Measurements from ENCODE around the gene HCRT. TPM values are rescaled to one million over a fixed set of nuclear protein-coding genes. Genes with fewer than 3 reads are reported as not detected.
"Not testable (repeated sequence)": the region's sequence is repeated elsewhere in the genome, so short reads cannot be mapped to it uniquely, and the experiment has no call there.

HCRT gene
- polyA plus RNA-seq, 2 of the 4 experiments (the other 2 are of a cell fraction) = 0.18 TPM; not detected in 1

DNA sequence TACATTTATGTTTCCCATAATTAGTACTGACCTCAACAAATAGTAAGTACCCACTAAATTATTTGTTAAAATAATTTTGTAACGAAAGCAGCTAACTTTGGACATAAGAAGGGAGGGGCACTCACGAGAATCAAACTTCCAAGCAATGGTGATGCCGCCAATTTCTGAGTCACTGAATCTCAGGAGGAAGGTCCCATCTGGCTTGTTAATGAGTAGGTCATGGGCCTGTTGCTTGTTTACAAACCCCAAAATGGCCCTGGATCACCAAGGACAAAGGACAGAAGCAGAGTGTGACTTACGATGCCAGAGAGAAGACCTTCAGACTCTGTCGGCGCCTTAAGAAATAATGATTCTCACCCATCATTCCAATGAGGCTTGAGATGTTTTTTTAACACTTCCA is 24.8 kb upstream of the HCRT start:
- ATAC-seq = no peak
- Histone ChIP-seq H3K4me2 (no peak overlapping the region), H3K4me1 (peaks cover 12% of the 10 kb centered on the region), H3K4me3 (no peak overlapping the region), H3K9me3 (no peaks in the 10 kb centered on the region), H3K27ac (no peak overlapping the region)
- ChIA-PET CTCF (interaction anchor here (1.0 to 1.4 kb wide), 2 partner anchors 12 to 30 kb away, joined by 3 to 4 read pairs; no protein-coding TSS in a partner anchor), POLR2A (no interaction called here)
- DNase-seq (ENCODE audit: low read depth in 1 of 2, low spot score in 1 of 2) = no peak
- TF ChIP-seq, protein P1, sequence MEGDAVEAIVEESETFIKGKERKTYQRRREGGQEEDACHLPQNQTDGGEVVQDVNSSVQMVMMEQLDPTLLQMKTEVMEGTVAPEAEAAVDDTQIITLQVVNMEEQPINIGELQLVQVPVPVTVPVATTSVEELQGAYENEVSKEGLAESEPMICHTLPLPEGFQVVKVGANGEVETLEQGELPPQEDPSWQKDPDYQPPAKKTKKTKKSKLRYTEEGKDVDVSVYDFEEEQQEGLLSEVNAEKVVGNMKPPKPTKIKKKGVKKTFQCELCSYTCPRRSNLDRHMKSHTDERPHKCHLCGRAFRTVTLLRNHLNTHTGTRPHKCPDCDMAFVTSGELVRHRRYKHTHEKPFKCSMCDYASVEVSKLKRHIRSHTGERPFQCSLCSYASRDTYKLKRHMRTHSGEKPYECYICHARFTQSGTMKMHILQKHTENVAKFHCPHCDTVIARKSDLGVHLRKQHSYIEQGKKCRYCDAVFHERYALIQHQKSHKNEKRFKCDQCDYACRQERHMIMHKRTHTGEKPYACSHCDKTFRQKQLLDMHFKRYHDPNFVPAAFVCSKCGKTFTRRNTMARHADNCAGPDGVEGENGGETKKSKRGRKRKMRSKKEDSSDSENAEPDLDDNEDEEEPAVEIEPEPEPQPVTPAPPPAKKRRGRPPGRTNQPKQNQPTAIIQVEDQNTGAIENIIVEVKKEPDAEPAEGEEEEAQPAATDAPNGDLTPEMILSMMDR (IDR thresholded peaks at IDR 0.05) = no peak
- TF ChIP-seq MAZ (IDR thresholded peaks at IDR 0.05; ENCODE audit: borderline replicate concordance, low read depth, low read length) = no peak
- TF ChIP-seq BHLHE40 (IDR thresholded peaks at IDR 0.05; ENCODE audit: low read depth, low read length) = no peak
- TF ChIP-seq HDAC2 (IDR thresholded peaks at IDR 0.05) = no peak
- TF ChIP-seq FOSL2 (IDR thresholded peaks at IDR 0.05) = no peak
- TF ChIP-seq FOSL2 (CRISPR knock-in tag; IDR thresholded peaks at IDR 0.05) = no peak
- TF ChIP-seq KDM5A (IDR thresholded peaks at IDR 0.05) = no peak
- no peak for TF ChIP-seq CBX2 (IDR thresholded peaks at IDR 0.05; ENCODE audit: borderline replicate concordance, low read depth)
- TF ChIP-seq CHD2 (IDR thresholded peaks at IDR 0.05; ENCODE audit: low read length, partially characterized antibody) = no peak
- WGBS (ENCODE audit: missing lambda C conversion rate) = 86% methylated on average over 6 of the region's 6 CpGs
- FAIRE-seq = no peak

DNA sequence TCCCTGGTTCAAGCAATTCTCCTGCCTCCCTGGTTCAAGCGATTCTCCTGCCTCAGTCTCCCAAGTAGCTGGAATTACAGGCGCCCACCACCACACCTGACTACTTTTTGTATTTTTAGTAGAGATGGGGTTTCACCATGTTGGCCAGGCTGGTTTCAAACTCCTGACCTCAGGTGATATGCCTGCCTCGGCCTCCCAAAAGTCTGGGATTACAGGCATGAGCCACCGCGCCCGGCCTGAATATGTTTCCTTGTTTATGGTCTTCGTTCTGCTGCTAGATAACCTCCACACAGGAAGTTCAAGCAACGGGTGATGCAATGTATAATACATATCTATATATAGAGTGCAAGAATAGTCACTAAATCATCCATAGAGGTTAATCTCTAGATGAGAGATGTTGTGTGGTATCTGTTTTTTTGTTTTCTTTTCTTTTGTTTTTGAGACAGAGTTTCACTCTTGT is 20.9 kb upstream of the HCRT start:
- H3K4me3 ChIP-seq; POLR2A ChIA-PET; DNase-seq (ENCODE audit: low read depth in 1 of 2, low spot score in 1 of 2); FAIRE-seq; H3K9me3 ChIP-seq; ATAC-seq: not testable (repeated sequence)
- WGBS (ENCODE audit: missing lambda C conversion rate) = 84% methylated on average over 8 of the region's 8 CpGs
- H3K4me2 ChIP-seq = peak overlapping the region; percentile 7; the same call in 1 of the 3 replicates
- TF ChIP-seq CEBPB (IDR thresholded peaks at IDR 0.05) = 0 out of 4 replicates have a peak, but pooled peaks of 1 of the 2 experiments have one; percentile 18
- H3K27ac ChIP-seq = 0 out of 6 replicates have a peak overlapping the region, but pooled peaks of 1 of the 2 experiments have one; percentile 9
- peaks cover 19% of the 10 kb centered on the region for H3K4me1 ChIP-seq
- CTCF ChIA-PET = interaction anchor here (0.9 to 1.7 kb wide), 4 partner anchors 8 to 45 kb away, joined by 3 to 4 read pairs (median 3); no protein-coding TSS in a partner anchor

GRCh38 chr17:42203354-42203753 is 18.1 kb upstream of the HCRT start:
- H3K4me1 ChIP-seq = peaks cover 26% of the 10 kb centered on the region
- no peak for DNase-seq (ENCODE audit: low read depth in 1 of 2, low spot score in 1 of 2)
- no peak for ATAC-seq
- TF ChIP-seq EHF (CRISPR knock-in tag; IDR thresholded peaks at IDR 0.05) (no peak), HOXB13 (CRISPR knock-in tag; IDR thresholded peaks at IDR 0.05; ENCODE audit: low read depth) (no peak), CHD2 (IDR thresholded peaks at IDR 0.05; ENCODE audit: low read length, partially characterized antibody) (no peak), HOXA7 (CRISPR knock-in tag; IDR thresholded peaks at IDR 0.05) (no peak), BCL3 (IDR thresholded peaks at IDR 0.05) (no peak), ZFP36 (IDR thresholded peaks at IDR 0.05; ENCODE audit: borderline replicate concordance, partially characterized antibody) (no peak)
- TF ChIP-seq, protein P2, sequence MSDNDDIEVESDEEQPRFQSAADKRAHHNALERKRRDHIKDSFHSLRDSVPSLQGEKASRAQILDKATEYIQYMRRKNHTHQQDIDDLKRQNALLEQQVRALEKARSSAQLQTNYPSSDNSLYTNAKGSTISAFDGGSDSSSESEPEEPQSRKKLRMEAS (IDR thresholded peaks at IDR 0.05) = no peak
- no peak overlapping the region for H3K4me2 ChIP-seq
- FAIRE-seq = no peak
- 96% methylated on average over 2 of the region's 2 CpGs for WGBS (ENCODE audit: missing lambda C conversion rate)
- H3K27ac ChIP-seq = no peak overlapping the region
- H3K9me3 ChIP-seq = no peaks in the 10 kb centered on the region
- ChIA-PET CTCF (interaction anchor here (0.7 to 1.2 kb wide), 2 partner anchors 15 to 19 kb away, joined by 3 to 4 read pairs; no protein-coding TSS in a partner anchor), POLR2A (no interaction called here)
- H3K4me3 ChIP-seq = no peak overlapping the region

DNA sequence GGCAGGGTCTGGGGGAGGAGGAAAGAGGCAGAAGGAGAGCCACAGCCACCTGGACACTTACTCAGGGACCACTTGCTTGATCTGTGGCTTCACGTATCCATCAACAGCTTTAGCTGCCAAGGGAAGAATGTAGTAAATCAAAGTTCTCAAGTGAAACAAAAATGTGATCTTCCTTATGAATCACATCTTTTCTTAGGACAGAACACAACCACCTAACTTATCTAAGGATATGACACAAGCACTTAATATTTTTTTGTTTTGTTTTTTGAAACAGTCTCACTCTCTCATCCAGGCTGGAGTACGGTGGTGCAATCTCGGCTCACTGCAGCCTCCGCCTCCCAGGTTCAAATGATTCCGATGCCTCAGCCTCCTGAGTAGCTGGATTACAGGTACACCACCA is 17.4 kb upstream of the HCRT start:
- no peaks in the 10 kb centered on the region for H3K9me3 ChIP-seq
- H3K4me1 ChIP-seq = peaks cover 26% of the 10 kb centered on the region
- no peak for ATAC-seq
- H3K4me2 ChIP-seq = no peak overlapping the region
- WGBS (ENCODE audit: missing lambda C conversion rate) = 92% methylated on average over 5 of the region's 5 CpGs
- ChIA-PET CTCF (interaction anchor here (1.2 to 1.8 kb wide), 3 partner anchors 16 to 33 kb away, joined by 3 to 5 read pairs (median 3); no protein-coding TSS in a partner anchor), POLR2A (no interaction called here)
- no peak for DNase-seq (ENCODE audit: low read depth in 1 of 2, low spot score in 1 of 2)
- no peak overlapping the region for H3K4me3 ChIP-seq
- no peak overlapping the region for H3K27ac ChIP-seq
- no peak for FAIRE-seq
- TF ChIP-seq CHD4 (IDR thresholded peaks at IDR 0.05; ENCODE audit: borderline replicate concordance) (no peak), HEYL (CRISPR knock-in tag; IDR thresholded peaks at IDR 0.05) (no peak), ZC3H11A (IDR thresholded peaks at IDR 0.05) (no peak), MAFK (IDR thresholded peaks at IDR 0.05; ENCODE audit: partially characterized antibody) (no peak)

All from A549 (cell line).